Suprapubic skin (tissue), 4 donors: ENCODE measurements around the gene ACE. TPM values are rescaled to one million over a fixed set of nuclear protein-coding genes. Genes with fewer than 3 reads are reported as not detected.

Experiments
- total RNA-seq, 4 donors: library from RNA; depleted of rRNA; stranded (reverse); fragments of >200 nt; gene quantifications; one replicate each; pipeline ENCODE4 v1.1.0, GENCODE V29; 2016

Gene ACE
- total RNA-seq, 4 donors from 2014 or later: 0.79 to 6.3 (median 4.0) TPM

Other genes starting within 250 kb of the ACE start
- gene CYB561, start 30.8 kb upstream of the ACE start, total RNA-seq: 10 to 100 TPM; 36.9 to 87.9 (median 56.4) TPM
- not detected for gene KCNH6, start 46.3 kb downstream of the ACE start, total RNA-seq
- 10 to 100 TPM; 22.4 to 30.9 (median 27.4) TPM for gene DCAF7, start 73.4 kb downstream of the ACE start, total RNA-seq
- gene TACO1, start 123.8 kb downstream of the ACE start, total RNA-seq: 10 to 100 TPM in 2 of 4 donors, 1 to 10 TPM in 2; 9.3 to 20.2 (median 10.2) TPM
- 10 to 100 TPM; 31.6 to 55.1 (median 44.3) TPM for gene MAP3K3, start 145.4 kb downstream of the ACE start, total RNA-seq
- 1 to 10 TPM; 5.0 to 9.4 (median 6.8) TPM for gene LIMD2, start 223.1 kb downstream of the ACE start, total RNA-seq